ENCODE results near the gene IL32.

IL32 gene

DNA sequence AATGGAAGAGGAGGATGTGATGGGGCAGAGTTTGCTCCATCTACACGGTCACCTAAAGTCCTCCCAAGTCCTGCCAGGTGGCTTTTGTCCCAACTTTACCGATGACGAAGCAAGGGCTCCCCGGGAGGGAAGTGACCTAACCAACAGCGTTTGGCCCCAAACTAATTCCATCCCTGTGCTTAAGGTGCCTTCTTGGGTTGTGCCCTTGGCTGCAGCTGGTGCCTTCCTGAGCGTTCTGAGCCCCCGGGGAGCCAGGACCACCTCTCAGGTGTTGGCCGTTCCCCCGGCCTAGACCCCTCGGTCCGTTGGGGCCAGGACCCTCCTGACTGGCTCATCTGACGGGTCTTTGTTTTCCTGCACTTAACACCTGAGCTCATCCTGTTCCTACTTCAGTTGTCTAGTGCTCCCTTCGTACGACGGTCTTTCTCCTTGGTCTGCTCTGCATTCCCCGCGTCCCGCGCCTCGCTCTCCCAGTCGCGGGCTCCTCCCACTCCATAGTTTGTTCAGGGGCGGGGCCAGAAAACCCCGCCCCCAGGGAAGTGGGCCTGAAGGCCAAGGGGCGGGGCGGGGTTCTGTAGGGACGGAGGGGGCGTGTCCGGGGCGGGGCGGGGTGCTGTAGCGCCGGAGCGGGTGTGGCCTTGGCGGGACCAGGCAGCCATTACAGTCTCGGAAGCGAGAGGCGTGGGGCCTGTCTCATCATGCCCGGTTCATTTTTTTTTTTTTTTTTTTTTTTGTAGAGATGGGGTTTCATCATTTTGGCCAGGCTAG, 34.5 kb downstream of the IL32 start:
- H3K27me3 ChIP-seq (replicated peaks; ENCODE audit: control insufficient read depth, insufficient read depth, low read length, poor library complexity, severe bottlenecking) = no peaks in the 10 kb centered on the region
- peaks cover 31% of the 10 kb centered on the region for H3K4me1 ChIP-seq (ENCODE audit: control insufficient read depth, insufficient read depth, low read length, poor library complexity, severe bottlenecking)
- peak; percentile 81 to 90 (median 88) for DNase-seq
- H3K27ac ChIP-seq (ENCODE audit: insufficient read depth, low read length, poor library complexity, severe bottlenecking) = no peak overlapping the region
- H3K36me3 ChIP-seq (ENCODE audit: control insufficient read depth, insufficient read depth, low read length) = no peaks in the 10 kb centered on the region
- no peaks in the 10 kb centered on the region for H3K9me3 ChIP-seq (ENCODE audit: control insufficient read depth, low read length)
- peak overlapping the region; percentile 13 for H3K4me3 ChIP-seq (ENCODE audit: insufficient read depth, low read depth, low read length, poor library complexity, severe bottlenecking)

DNA sequence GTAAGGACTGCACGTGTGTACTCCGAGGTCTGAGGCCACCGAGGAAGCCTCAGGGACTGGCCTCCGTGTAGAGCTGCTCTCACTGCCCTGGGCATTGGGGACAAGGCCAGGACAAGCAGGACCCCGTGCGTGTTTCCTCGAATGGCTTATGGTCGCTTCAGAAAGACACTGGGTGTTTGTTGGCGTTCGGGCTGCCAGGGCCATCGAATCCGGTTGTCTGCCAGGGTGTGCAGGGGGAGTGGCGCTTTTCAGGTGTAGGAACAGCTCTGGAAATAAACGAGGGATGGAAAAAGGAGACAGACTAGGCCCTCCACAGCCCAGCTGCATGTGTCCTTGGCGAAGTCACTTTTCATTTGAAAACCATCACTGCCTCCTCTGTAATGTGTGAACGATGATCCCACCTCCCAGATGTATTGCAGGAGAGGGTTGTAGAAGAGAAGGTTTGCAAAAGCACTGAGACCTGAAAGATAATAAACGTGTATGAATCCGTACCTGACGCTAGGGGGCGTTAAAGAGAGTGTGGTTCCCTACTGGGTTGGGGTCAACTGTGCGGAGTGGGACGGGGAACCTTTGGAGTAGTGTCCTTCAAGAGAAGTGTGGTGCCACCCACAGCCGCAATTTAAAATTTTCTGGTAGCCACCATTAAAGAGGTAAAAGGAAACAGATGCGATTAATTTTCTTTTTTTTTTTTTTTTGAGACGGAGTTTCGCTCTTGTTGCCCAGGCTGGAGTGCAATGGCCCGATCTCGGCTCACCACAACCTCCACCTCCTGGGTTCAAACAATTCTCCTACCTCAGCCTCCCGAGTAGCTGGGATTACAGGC, 35.8 kb downstream of the IL32 start:
- peaks cover 31% of the 10 kb centered on the region for H3K4me1 ChIP-seq (ENCODE audit: control insufficient read depth, insufficient read depth, low read length, poor library complexity, severe bottlenecking)
- H3K27ac ChIP-seq (ENCODE audit: insufficient read depth, low read length, poor library complexity, severe bottlenecking) = no peak overlapping the region
- H3K27me3 ChIP-seq (replicated peaks; ENCODE audit: control insufficient read depth, insufficient read depth, low read length, poor library complexity, severe bottlenecking) = no peaks in the 10 kb centered on the region
- no peak overlapping the region for H3K4me3 ChIP-seq (ENCODE audit: insufficient read depth, low read depth, low read length, poor library complexity, severe bottlenecking)
- H3K9me3 ChIP-seq (ENCODE audit: control insufficient read depth, low read length) = no peaks in the 10 kb centered on the region
- peak in 1 of 3 donors; percentile 27 for DNase-seq
- H3K36me3 ChIP-seq (ENCODE audit: control insufficient read depth, insufficient read depth, low read length) = no peaks in the 10 kb centered on the region

DNA sequence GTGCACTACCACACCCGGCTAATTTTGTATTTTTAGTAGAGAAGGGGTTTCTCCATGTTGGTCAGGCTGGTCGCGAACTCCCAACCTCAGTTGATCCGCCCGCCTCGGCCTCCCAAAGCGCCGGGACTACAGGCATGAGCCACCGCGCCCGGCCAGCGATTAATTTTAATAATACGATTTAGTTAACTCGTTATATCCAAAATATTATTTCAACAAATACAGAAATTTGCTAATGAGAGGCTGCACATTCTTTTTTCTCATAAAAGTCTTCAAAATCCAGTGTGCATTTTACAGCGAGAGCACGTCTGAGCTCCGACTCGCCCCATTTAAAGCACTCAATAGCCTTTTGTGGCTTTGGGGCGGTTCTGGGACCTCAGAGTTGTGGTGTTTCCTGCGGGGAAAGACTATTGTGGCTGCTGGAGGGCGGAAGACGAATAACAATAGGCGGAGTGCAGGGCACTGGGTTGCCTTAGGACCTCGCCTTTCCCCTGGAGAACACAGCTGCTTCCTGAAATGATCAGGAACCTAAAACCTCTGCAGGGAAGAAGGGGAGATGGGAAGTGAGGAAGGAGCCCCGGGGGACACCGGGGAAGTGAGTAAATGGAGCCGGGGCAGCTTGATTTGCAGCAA, 36.5 kb downstream of the IL32 start:
- Histone ChIP-seq H3K4me1 (ENCODE audit: control insufficient read depth, insufficient read depth, low read length, poor library complexity, severe bottlenecking) (peaks cover 31% of the 10 kb centered on the region), H3K27ac (ENCODE audit: insufficient read depth, low read length, poor library complexity, severe bottlenecking) (no peak overlapping the region), H3K27me3 (replicated peaks; ENCODE audit: control insufficient read depth, insufficient read depth, low read length, poor library complexity, severe bottlenecking) (no peaks in the 10 kb centered on the region), H3K4me3 (ENCODE audit: insufficient read depth, low read depth, low read length, poor library complexity, severe bottlenecking) (no peak overlapping the region), H3K9me3 (ENCODE audit: control insufficient read depth, low read length) (no peaks in the 10 kb centered on the region), H3K36me3 (ENCODE audit: control insufficient read depth, insufficient read depth, low read length) (no peaks in the 10 kb centered on the region)
- no peak for DNase-seq

DNA sequence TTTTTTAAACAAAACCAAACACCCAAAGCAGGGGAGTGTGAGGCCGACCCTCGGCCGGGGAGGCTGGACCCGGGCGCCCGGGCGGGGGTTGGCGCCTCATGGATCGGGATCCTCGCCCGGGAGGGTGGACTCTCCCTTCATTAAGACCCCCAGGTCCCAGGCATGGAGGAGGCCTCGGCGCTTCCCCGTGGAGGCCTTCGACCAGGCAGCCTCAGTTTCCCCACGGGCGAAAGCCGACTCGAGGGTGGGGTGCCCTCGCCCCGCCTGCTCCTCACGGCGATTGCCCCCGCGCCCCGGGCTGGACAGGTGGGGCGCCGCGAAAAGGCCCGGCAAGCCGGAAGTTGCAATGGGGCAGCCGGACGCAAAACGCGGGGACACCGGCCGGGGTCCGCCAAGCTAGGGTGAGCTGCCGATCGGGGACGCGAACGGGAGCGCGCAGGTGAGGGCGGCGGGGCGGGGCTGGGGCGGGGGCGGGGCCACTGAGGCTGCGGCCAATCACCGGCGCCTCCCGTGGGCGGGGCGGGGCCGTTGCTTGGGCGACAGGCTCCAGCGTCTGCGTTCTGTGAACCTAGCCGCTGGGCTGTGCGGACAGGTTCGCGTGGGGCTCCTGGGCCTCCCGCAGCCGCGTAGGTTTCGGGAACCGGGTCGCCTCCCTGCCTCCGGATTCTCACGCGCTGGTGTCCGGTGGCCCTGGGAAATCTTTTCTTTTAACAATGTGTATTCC, 40.9 kb downstream of the IL32 start:
- Histone ChIP-seq H3K9me3 (ENCODE audit: control insufficient read depth, low read length) (no peaks in the 10 kb centered on the region), H3K27ac (ENCODE audit: insufficient read depth, low read length, poor library complexity, severe bottlenecking) (peak overlapping the region; percentile 85), H3K36me3 (ENCODE audit: control insufficient read depth, insufficient read depth, low read length) (no peaks in the 10 kb centered on the region), H3K4me1 (ENCODE audit: control insufficient read depth, insufficient read depth, low read length, poor library complexity, severe bottlenecking) (peaks cover 22% of the 10 kb centered on the region), H3K4me3 (ENCODE audit: insufficient read depth, low read depth, low read length, poor library complexity, severe bottlenecking) (peak overlapping the region; percentile 88), H3K27me3 (replicated peaks; ENCODE audit: control insufficient read depth, insufficient read depth, low read length, poor library complexity, severe bottlenecking) (no peaks in the 10 kb centered on the region)
- peak; percentile 86 to 89 (median 88) for DNase-seq

DNA sequence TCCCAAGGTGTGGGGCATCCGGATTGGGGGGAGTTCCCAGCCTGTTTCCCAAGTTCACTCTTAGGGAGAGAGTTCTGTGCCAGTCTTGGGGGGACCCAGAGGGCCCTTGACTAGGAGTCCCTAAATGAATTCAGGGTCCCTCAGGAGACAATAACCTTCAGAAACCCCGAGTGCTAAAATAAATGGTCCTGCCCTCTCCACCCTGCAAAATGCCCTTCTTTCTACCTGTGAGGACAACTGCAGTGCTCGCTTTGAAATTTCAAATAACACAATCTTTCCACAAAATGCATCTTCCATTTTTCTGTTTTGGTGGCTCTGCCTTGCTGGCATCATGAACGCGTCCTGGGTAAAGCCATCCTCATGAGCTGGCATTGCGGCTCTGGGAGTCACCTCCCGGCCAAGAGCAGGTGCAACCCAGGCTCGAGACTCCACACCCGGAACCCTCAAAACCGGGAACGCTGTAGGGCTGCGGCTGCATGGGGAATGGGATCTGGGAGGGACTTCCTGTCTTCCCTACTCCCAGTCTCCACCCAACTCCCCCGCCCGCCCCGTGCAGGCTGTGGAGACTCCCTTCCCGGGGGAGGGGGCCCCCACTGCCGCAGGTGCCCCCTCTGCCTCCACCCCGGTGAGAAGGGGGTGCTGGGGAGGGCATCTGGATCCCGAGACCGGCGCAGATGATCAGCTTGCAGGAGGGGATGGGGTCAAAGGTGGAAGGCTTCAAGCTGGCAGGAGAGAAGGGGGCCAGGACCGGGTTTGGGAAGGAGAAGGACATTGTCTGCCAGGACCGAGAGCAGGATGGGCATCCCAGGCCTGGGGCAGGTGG, 46.8 kb downstream of the IL32 start, which contains the start of gene ZNF205:
ZNF205 (plus strand) TSS at position 529 of the 823 bp plus-strand sequence. CDS start 845 bp downstream, outside the sequence.
- Histone ChIP-seq H3K36me3 (ENCODE audit: control insufficient read depth, insufficient read depth, low read length) (no peaks in the 10 kb centered on the region), H3K27ac (ENCODE audit: insufficient read depth, low read length, poor library complexity, severe bottlenecking) (no peak within 1 kb of the TSS), H3K9me3 (ENCODE audit: control insufficient read depth, low read length) (no peaks in the 10 kb centered on the region), H3K4me3 (ENCODE audit: insufficient read depth, low read depth, low read length, poor library complexity, severe bottlenecking) (no peak within 1 kb of the TSS), H3K27me3 (replicated peaks; ENCODE audit: control insufficient read depth, insufficient read depth, low read length, poor library complexity, severe bottlenecking) (no peaks in the 10 kb centered on the region), H3K4me1 (ENCODE audit: control insufficient read depth, insufficient read depth, low read length, poor library complexity, severe bottlenecking) (peaks cover 3% of the 10 kb centered on the region)
- DNase-seq = no peak

DNA sequence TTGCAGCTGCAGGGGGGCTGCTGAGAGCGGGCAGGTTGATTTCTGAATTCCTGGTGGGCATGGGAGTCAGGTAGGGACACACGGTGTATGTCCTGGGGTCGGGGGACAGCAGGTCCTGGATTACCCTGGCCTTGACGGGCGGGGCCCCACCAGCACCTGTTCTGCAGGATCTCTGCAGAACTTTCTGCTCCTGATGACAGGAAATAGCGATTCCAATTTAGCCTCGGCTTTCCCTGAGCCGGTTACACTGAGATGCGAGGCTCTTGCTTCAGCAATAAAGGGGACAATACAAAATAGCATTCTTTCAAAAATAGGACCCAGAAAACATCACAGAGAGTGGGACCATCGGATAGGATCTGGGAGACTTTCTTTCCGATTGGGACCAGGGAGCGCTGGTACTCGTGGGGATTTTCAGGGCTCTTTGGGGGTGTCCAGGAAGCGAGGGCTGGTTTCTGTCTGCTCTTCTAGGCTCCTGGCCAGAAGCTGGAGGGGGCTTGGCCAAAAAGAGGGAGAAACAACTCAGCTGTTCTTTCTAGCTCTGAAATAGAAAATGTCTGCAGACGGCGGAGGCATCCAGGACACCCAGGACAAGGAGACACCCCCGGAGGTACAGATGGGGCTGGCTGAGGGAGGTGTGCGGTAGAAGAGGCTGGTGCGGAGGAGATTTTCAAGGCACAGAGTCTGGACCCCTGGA, 47.6 kb downstream of the IL32 start:
- no peaks in the 10 kb centered on the region for H3K36me3 ChIP-seq (ENCODE audit: control insufficient read depth, insufficient read depth, low read length)
- no peaks in the 10 kb centered on the region for H3K9me3 ChIP-seq (ENCODE audit: control insufficient read depth, low read length)
- no peak for DNase-seq
- H3K27me3 ChIP-seq (replicated peaks; ENCODE audit: control insufficient read depth, insufficient read depth, low read length, poor library complexity, severe bottlenecking) = no peaks in the 10 kb centered on the region
- no peak overlapping the region for H3K4me3 ChIP-seq (ENCODE audit: insufficient read depth, low read depth, low read length, poor library complexity, severe bottlenecking)
- no peaks in the 10 kb centered on the region for H3K4me1 ChIP-seq (ENCODE audit: control insufficient read depth, insufficient read depth, low read length, poor library complexity, severe bottlenecking)
- no peak overlapping the region for H3K27ac ChIP-seq (ENCODE audit: insufficient read depth, low read length, poor library complexity, severe bottlenecking)

DNA sequence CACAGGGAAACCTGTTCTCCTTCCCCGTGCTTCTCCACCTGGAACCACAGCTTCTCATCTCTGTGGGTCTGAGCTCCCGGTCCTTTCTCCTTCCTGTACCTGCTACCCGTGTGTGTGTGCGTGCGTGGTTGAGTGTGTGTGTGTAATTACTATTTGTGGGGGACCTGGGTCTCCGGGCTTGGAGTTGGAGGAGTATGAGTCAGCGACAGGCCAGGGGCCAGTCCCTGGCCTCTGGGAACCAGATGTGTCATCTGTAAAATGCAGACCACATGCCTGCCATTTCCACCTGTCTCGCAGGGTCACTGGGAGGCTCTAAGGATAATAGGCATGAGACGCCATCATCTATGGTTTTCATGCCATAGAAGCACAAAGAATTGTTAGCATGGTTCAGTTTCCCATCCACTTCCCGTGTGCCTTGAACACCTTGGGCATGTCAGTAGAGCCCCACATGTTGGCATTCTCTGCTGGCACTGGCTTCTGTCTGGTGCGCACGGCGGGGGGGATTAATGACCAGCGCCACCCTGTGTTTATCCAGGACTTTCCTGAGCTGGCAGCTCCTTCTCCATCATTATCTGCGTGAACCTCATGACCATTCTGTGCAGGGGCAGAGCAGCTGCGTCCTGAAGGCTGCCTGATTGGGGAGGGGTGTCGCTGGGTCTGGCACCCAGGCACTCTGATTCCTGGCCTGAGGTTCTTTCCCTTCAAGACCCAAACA, 48.5 kb downstream of the IL32 start:
- no peaks in the 10 kb centered on the region for H3K27me3 ChIP-seq (replicated peaks; ENCODE audit: control insufficient read depth, insufficient read depth, low read length, poor library complexity, severe bottlenecking)
- H3K9me3 ChIP-seq (ENCODE audit: control insufficient read depth, low read length) = no peaks in the 10 kb centered on the region
- DNase-seq = no peak
- H3K4me1 ChIP-seq (ENCODE audit: control insufficient read depth, insufficient read depth, low read length, poor library complexity, severe bottlenecking) = no peaks in the 10 kb centered on the region
- no peaks in the 10 kb centered on the region for H3K36me3 ChIP-seq (ENCODE audit: control insufficient read depth, insufficient read depth, low read length)
- H3K4me3 ChIP-seq (ENCODE audit: insufficient read depth, low read depth, low read length, poor library complexity, severe bottlenecking) = no peak overlapping the region
- H3K27ac ChIP-seq (ENCODE audit: insufficient read depth, low read length, poor library complexity, severe bottlenecking) = no peak overlapping the region

DNA sequence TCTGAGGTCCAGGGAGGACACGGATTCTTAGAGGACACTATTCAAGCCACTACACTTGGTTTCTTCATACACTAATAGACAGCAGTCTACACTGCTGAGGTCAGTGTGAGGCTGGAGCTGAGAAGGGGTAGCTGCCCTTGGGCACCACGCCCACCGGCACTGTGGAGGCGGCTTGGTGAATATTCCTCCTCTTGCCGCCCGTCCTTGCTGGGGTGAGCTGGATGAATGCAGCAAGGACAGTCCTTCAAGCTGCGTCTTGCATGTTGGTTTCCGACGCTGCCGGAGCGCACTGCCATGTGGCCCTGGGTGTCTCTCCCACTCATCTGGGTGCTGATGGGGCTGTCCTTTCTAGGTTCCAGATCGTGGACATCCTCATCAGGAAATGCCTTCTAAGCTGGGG, 49.6 kb downstream of the IL32 start:
- H3K9me3 ChIP-seq (ENCODE audit: control insufficient read depth, low read length) = no peaks in the 10 kb centered on the region
- no peaks in the 10 kb centered on the region for H3K27me3 ChIP-seq (replicated peaks; ENCODE audit: control insufficient read depth, insufficient read depth, low read length, poor library complexity, severe bottlenecking)
- H3K27ac ChIP-seq (ENCODE audit: insufficient read depth, low read length, poor library complexity, severe bottlenecking) = no peak overlapping the region
- no peak overlapping the region for H3K4me3 ChIP-seq (ENCODE audit: insufficient read depth, low read depth, low read length, poor library complexity, severe bottlenecking)
- no peak for DNase-seq
- H3K36me3 ChIP-seq (ENCODE audit: control insufficient read depth, insufficient read depth, low read length) = no peaks in the 10 kb centered on the region
- H3K4me1 ChIP-seq (ENCODE audit: control insufficient read depth, insufficient read depth, low read length, poor library complexity, severe bottlenecking) = no peaks in the 10 kb centered on the region
